ENCODE measurements around the gene UBE2D2.

The UBE2D2 gene

DNA sequence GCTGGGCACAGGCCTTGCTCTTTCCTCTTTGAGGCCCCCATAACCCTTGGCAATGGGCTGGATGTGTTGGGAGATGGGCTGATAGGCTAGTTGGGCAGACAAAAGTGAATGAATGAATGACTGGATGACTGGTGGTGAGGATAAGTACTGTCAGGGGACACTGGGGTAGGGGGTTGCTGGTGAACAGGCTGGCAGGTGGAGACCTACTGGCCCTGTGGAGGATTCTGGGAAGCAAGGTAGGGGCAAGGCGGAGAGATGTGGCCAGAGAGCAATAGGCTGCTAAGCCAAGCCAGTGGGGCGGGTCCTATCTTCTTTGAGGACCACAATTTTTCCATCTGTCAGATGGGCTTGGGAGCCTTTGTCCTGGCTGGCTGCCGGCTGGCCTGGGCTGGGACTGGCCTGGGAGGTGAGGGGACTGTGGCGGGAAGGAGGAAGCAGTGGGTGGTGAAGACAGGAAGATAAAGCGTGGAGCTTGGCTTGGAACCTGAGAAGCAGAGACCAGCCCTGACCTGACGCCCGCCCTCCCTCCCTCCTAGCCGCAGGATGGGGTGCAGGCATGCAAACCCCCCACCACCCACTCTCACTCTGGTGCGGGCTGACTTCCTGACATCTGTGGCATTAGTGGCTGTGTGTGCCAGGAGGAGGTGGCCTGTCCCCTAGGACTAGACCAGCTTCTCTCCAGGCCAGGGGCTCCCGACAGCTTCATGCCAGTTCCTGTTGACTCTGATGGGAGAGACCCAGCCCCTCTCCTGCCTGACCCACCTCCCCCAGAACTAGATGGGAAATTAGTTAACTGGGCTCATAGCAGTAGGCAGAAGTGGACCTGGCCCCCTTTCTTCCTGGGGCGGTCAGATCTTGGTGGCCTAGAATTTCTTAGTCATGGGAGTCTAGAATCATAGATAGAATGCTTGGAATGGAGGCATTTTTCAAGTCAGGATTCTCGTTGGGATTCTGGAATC lies 96.5 kb downstream of the UBE2D2 start:
- no peak for TF ChIP-seq CEBPB (IDR thresholded peaks at IDR 0.05)
- no peak for TF ChIP-seq ZBTB7A (IDR thresholded peaks at IDR 0.05; ENCODE audit: low read depth)
- no peak for TF ChIP-seq TAF1 (IDR thresholded peaks at IDR 0.05; ENCODE audit: low read depth)
- peak; percentile 90 for TF ChIP-seq TCF12 (IDR thresholded peaks at IDR 0.05; ENCODE audit: low read depth)
- TF ChIP-seq CREB1 (IDR thresholded peaks at IDR 0.05; ENCODE audit: low read depth) = no peak
- peak; percentile 82 for TF ChIP-seq EP300 (IDR thresholded peaks at IDR 0.05; ENCODE audit: borderline replicate concordance)
- TF ChIP-seq NFIC (IDR thresholded peaks at IDR 0.05) = peak; percentile 65; the same call in 1 of the 2 replicates
- TF ChIP-seq, protein P1, sequence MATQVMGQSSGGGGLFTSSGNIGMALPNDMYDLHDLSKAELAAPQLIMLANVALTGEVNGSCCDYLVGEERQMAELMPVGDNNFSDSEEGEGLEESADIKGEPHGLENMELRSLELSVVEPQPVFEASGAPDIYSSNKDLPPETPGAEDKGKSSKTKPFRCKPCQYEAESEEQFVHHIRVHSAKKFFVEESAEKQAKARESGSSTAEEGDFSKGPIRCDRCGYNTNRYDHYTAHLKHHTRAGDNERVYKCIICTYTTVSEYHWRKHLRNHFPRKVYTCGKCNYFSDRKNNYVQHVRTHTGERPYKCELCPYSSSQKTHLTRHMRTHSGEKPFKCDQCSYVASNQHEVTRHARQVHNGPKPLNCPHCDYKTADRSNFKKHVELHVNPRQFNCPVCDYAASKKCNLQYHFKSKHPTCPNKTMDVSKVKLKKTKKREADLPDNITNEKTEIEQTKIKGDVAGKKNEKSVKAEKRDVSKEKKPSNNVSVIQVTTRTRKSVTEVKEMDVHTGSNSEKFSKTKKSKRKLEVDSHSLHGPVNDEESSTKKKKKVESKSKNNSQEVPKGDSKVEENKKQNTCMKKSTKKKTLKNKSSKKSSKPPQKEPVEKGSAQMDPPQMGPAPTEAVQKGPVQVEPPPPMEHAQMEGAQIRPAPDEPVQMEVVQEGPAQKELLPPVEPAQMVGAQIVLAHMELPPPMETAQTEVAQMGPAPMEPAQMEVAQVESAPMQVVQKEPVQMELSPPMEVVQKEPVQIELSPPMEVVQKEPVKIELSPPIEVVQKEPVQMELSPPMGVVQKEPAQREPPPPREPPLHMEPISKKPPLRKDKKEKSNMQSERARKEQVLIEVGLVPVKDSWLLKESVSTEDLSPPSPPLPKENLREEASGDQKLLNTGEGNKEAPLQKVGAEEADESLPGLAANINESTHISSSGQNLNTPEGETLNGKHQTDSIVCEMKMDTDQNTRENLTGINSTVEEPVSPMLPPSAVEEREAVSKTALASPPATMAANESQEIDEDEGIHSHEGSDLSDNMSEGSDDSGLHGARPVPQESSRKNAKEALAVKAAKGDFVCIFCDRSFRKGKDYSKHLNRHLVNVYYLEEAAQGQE (IDR thresholded peaks at IDR 0.05; ENCODE audit: low read depth) = no peak
- 0 out of 2 replicates have a peak, but pooled peaks have one; percentile 46 for TF ChIP-seq FOXM1 (IDR thresholded peaks at IDR 0.05; ENCODE audit: borderline replicate concordance, low read depth)
- TF ChIP-seq, protein P2, sequence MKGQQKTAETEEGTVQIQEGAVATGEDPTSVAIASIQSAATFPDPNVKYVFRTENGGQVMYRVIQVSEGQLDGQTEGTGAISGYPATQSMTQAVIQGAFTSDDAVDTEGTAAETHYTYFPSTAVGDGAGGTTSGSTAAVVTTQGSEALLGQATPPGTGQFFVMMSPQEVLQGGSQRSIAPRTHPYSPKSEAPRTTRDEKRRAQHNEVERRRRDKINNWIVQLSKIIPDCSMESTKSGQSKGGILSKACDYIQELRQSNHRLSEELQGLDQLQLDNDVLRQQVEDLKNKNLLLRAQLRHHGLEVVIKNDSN (IDR thresholded peaks at IDR 0.05) = no peak
- TF ChIP-seq, protein P3, sequence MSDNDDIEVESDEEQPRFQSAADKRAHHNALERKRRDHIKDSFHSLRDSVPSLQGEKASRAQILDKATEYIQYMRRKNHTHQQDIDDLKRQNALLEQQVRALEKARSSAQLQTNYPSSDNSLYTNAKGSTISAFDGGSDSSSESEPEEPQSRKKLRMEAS (IDR thresholded peaks at IDR 0.05) = peak; percentile 37
- TF ChIP-seq TEAD4 (IDR thresholded peaks at IDR 0.05) = peak; percentile 65
- TF ChIP-seq YY1 (IDR thresholded peaks at IDR 0.05; ENCODE audit: low read depth) = no peak
- TF ChIP-seq EGR1 (IDR thresholded peaks at IDR 0.05) = peak; percentile 80
- TF ChIP-seq RAD21 (IDR thresholded peaks at IDR 0.05; ENCODE audit: low read depth) = no peak

DNA sequence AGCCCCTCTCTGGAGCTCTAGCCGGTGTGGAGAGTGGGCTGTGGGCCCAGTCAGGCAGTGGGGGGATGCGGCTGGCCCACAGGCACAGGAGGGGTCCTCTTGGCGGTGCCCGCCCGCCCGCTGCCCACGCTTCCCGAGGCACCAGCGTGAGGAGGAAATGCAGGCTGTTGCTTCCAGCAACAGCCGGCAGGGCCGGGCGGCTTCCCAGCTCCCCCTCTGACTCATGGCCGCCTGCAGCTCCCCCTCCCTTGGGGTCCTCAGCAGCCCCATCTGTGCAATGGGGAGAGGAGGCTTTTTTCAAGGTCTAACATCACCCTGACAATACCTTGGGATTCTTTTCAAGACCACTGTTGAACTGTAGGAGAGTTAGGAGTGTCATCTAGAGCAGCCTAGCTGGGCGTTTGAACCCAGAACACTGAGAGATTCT lies 97.4 kb downstream of the UBE2D2 start:
- TF ChIP-seq EP300 (IDR thresholded peaks at IDR 0.05; ENCODE audit: borderline replicate concordance) (no peak), NFIC (IDR thresholded peaks at IDR 0.05) (no peak; the same call in 1 of the 2 replicates), ZBTB7A (IDR thresholded peaks at IDR 0.05; ENCODE audit: low read depth) (no peak; the same call in 1 of the 2 replicates), CREB1 (IDR thresholded peaks at IDR 0.05; ENCODE audit: low read depth) (no peak), EGR1 (IDR thresholded peaks at IDR 0.05) (peak; percentile 60; the same call in 1 of the 2 replicates)

DNA sequence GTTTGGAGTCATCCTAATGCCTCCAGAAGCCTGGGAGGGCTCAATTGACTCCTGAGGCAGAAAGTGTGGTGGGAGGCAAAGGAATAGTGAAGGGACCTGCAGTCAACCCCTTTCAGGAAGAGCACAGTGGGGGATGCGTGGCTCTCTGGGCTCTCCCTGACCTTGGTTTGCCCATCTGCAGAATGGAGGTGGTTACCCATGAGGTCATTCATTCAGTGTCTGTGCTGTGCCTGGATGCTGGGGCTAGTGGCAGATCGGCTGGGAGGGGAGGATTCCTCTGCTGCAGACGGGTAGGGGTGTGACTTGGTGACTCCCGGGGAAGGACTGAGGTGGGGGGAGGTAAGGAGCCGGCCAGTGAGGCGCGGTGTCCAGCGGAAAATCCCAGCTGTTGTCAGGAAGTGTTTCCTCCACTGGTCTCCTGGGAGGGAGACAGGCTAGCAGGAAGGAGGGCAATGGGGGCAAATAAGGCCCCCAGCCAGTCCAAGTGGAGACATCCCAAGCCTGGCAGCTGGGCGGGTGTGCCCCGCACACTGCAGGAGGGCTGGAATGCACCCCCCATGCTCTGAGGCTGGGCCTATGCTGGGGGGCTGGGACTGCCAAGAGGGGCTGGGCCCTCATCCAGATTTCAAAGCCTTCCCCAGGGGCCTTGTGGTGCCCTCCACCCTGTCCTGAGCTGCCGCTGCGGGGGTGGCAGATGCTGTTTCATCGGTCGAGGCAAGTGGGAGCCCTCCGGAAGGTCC lies 98.0 kb downstream of the UBE2D2 start:
- TF ChIP-seq, protein P3 (IDR thresholded peaks at IDR 0.05) = no peak; the same call in 1 of the 2 replicates
- TF ChIP-seq YY1 (IDR thresholded peaks at IDR 0.05; ENCODE audit: low read depth) = peak; percentile 32; the same call in 1 of the 2 replicates
- TF ChIP-seq EGR1 (IDR thresholded peaks at IDR 0.05) = peak; percentile 75; the same call in 1 of the 2 replicates
- TF ChIP-seq TEAD4 (IDR thresholded peaks at IDR 0.05) = peak; percentile 92
- TF ChIP-seq EP300 (IDR thresholded peaks at IDR 0.05; ENCODE audit: borderline replicate concordance) = peak; percentile 65
- TF ChIP-seq, protein P1 (IDR thresholded peaks at IDR 0.05; ENCODE audit: low read depth) = no peak
- TF ChIP-seq ZBTB7A (IDR thresholded peaks at IDR 0.05; ENCODE audit: low read depth) = 0 out of 2 replicates have a peak, but pooled peaks have one; percentile 25
- no peak for TF ChIP-seq RAD21 (IDR thresholded peaks at IDR 0.05; ENCODE audit: low read depth)
- TF ChIP-seq TCF12 (IDR thresholded peaks at IDR 0.05; ENCODE audit: low read depth) = peak; percentile 86
- TF ChIP-seq CEBPB (IDR thresholded peaks at IDR 0.05) = no peak
- TF ChIP-seq, protein P2 (IDR thresholded peaks at IDR 0.05) = no peak
- peak; percentile 68 for TF ChIP-seq NFIC (IDR thresholded peaks at IDR 0.05)
- no peak for TF ChIP-seq CREB1 (IDR thresholded peaks at IDR 0.05; ENCODE audit: low read depth)
- no peak for TF ChIP-seq TAF1 (IDR thresholded peaks at IDR 0.05; ENCODE audit: low read depth)
- TF ChIP-seq FOXM1 (IDR thresholded peaks at IDR 0.05; ENCODE audit: borderline replicate concordance, low read depth) = no peak

DNA sequence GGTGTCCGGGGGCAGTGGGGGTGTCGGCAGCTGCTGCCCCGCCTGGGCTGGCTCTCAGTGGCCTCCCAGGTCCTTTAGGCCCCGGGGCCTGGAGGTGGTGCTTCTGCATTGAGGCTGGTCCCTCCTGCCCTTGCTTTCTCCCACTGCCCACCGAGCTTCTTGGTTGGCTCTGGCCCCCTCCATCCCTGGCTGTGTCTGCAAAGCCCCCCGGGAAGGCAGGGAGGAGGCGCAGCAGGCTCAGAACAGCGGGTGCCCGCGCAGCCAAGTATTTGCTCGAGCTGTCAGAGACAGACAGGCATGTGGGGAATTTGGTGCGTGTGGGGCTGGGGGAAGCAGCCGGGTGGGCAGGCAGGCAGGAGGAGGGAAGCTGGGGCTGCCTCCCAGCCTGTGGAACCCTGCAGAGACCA lies 98.6 kb downstream of the UBE2D2 start:
- TF ChIP-seq ZBTB7A (IDR thresholded peaks at IDR 0.05; ENCODE audit: low read depth) = 0 out of 2 replicates have a peak, but pooled peaks have one; percentile 27
- TF ChIP-seq TCF12 (IDR thresholded peaks at IDR 0.05; ENCODE audit: low read depth) = no peak
- no peak for TF ChIP-seq RAD21 (IDR thresholded peaks at IDR 0.05; ENCODE audit: low read depth)
- TF ChIP-seq EP300 (IDR thresholded peaks at IDR 0.05; ENCODE audit: borderline replicate concordance) = peak; percentile 53
- no peak for TF ChIP-seq TAF1 (IDR thresholded peaks at IDR 0.05; ENCODE audit: low read depth)
- peak; percentile 87 for TF ChIP-seq TEAD4 (IDR thresholded peaks at IDR 0.05)
- TF ChIP-seq, protein P3 (IDR thresholded peaks at IDR 0.05) = no peak; the same call in 1 of the 2 replicates
- no peak for TF ChIP-seq NFIC (IDR thresholded peaks at IDR 0.05)
